Activated naive CD8-positive, alpha-beta T cell treated with anti-CD3 and anti-CD28 coated beads, Interleukin-2, amount 10 ng/mL, durations not matched to agents 7 days and 5 days (primary cell): ENCODE measurements around the gene DNAH3. TPM values are rescaled to one million over a fixed set of nuclear protein-coding genes. Genes with fewer than 3 reads are reported as not detected.

Experiments used
- ATAC-seq: fragments of 150-1000 bp; cut with Tn5 transposase; one replicate; pipeline ENCODE4 v1.10.0; 2021; ENCODE audit warnings: low read depth, moderate library complexity
- POLR2A ChIA-PET: fragments of 350-600 bp; sonication (Branson Sonifier 250); formaldehyde crosslinking; loops from one replicate; lab custom pipeline; 2021; ENCODE audit warnings: antibody characterized with exemption; lab: Charles Lee
- DNase-seq: peaks from one replicate; pipeline ENCODE4 v3.0.0; 2021
- H3K27ac Mint-ChIP-seq: one replicate; pipeline ENCODE4 v1.8.0; 2022; ENCODE audit warnings: mild to moderate bottlenecking, mixed read lengths
- H3K27me3 Mint-ChIP-seq: one replicate; pipeline ENCODE4 v1.8.0; 2022; ENCODE audit warnings: mild to moderate bottlenecking, moderate library complexity, mixed read lengths
- H3K36me3 Mint-ChIP-seq: one replicate; pipeline ENCODE4 v1.8.0; 2021; ENCODE audit warnings: mild to moderate bottlenecking, mixed read lengths
- H3K4me1 Mint-ChIP-seq: one replicate; pipeline ENCODE4 v1.8.0; 2021; ENCODE audit warnings: mixed read lengths
- H3K4me3 Mint-ChIP-seq: one replicate; pipeline ENCODE4 v1.8.0; 2022; ENCODE audit warnings: mild to moderate bottlenecking, moderate library complexity, mixed read lengths
- H3K9me3 Mint-ChIP-seq: one replicate; pipeline ENCODE4 v1.8.0; 2021; ENCODE audit warnings: mixed read lengths
- total RNA-seq, 2 experiments: library from RNA; stranded (reverse); gene quantifications; one replicate each; pipeline ENCODE4 v1.2.3, GENCODE V29; 2021

DNAH3 gene
- total RNA-seq, 2 experiments from 2014 or later: not detected

GRCh38 chr16:20902426-20902825, 248.2 kb downstream of the DNAH3 start:
- Mint-ChIP-seq H3K9me3 (no peaks in the 10 kb centered on the region), H3K27me3 (no peaks in the 10 kb centered on the region), H3K4me1 (peaks cover 64% of the 10 kb centered on the region), H3K27ac (peak overlapping the region; percentile 49), H3K36me3 (peaks cover 48% of the 10 kb centered on the region), H3K4me3 (peak overlapping the region; percentile 95)
- ATAC-seq: no peak
- POLR2A ChIA-PET: interaction anchor here (1.3 to 2.9 kb wide), 4 partner anchors 28 to 96 kb away, joined by 4 to 16 read pairs (median 6); partner anchors contain the start of genes ERI2 and REXO5
- no peak for DNase-seq

DNA sequence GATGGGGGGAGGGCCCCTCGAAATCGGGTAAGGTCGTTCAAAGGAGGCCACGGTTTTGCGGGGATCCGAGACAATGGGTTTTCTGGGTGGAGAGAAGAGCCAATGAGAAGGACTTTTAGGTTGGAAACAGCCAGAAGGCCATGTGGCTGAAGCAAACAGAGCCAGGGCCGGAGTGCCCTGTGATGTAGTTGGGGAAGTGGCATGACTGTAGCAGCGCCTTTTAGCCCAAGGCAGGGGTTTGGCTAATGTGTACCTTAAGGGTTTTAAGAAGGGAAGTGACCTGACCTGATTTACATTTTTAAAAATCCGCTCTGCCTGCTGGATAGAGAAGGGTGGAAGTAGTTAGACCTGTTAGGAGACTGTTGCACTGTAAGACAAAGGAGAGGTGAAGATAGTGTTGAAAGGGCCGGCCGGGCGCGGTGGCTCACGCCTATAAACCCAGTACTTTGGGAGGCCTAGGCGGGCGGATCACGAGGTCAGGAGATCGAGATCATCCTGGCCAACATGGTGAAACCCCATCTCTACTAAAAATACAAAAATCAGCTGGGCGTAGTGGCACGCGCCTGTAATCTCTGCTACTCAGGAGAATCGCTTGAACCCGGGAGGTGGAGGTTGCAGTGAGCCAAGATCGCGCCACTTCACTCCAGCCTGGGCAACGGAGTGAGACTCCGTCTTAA, 249.1 kb downstream of the DNAH3 start:
- ATAC-seq (no peak), DNase-seq (peak; percentile 48)
- peaks cover 48% of the 10 kb centered on the region for H3K36me3 Mint-ChIP-seq
- no peaks in the 10 kb centered on the region for H3K27me3 Mint-ChIP-seq
- peaks cover 72% of the 10 kb centered on the region for H3K4me1 Mint-ChIP-seq
- peak overlapping the region; percentile 95 for H3K4me3 Mint-ChIP-seq
- no peaks in the 10 kb centered on the region for H3K9me3 Mint-ChIP-seq
- POLR2A ChIA-PET: interaction anchor here (1.1 to 3.5 kb wide), 4 partner anchors 9 to 95 kb away, joined by 6 to 51 read pairs (median 20); partner anchors contain the start of genes ERI2 and REXO5
- peak overlapping the region; percentile 99 for H3K27ac Mint-ChIP-seq

DNA sequence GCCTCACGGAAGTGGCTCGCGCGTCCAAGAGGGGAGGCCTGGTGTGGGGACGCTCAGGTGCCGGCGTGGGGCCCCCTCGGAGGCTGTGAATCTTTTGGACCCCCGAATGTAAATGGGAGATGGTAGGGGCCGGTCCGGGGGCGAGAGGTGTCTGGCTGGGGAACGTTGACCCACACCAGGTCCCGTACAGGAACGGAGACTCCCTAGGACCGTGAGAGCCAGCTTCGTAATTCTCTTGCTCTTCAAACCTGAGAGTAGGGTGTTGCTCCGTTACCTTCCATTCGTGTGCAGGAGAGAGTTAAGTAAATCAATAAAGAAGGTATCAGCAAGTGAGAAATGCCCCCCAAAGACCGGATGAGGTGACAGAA, 249.6 kb downstream of the DNAH3 start:
- peak; percentile 1 for ATAC-seq
- no peak for DNase-seq
- H3K36me3 Mint-ChIP-seq: peaks cover 43% of the 10 kb centered on the region
- peak overlapping the region; percentile 95 for H3K4me3 Mint-ChIP-seq
- H3K9me3 Mint-ChIP-seq: no peaks in the 10 kb centered on the region
- peak overlapping the region; percentile 99 for H3K27ac Mint-ChIP-seq
- H3K4me1 Mint-ChIP-seq: peaks cover 74% of the 10 kb centered on the region
- H3K27me3 Mint-ChIP-seq: no peaks in the 10 kb centered on the region
- POLR2A ChIA-PET: interaction anchor here (1.1 to 3.5 kb wide), 10 partner anchors 9 to 146 kb away, joined by 3 to 51 read pairs (median 7); partner anchors contain the start of genes ERI2 and REXO5

- no peaks in the 10 kb centered on the region for H3K27me3 Mint-ChIP-seq
- no peaks in the 10 kb centered on the region for H3K9me3 Mint-ChIP-seq
- POLR2A ChIA-PET: interaction anchor here (1.1 to 3.5 kb wide), 11 partner anchors 10 to 145 kb away, joined by 3 to 51 read pairs (median 6); partner anchors contain the start of genes ERI2 and REXO5
- H3K36me3 Mint-ChIP-seq: peaks cover 43% of the 10 kb centered on the region
- peak within 1 kb of the TSS; percentile 95 for H3K4me3 Mint-ChIP-seq
- peak within 1 kb of the TSS; percentile 99 for H3K27ac Mint-ChIP-seq
- DNase-seq: peak; percentile 87
- peaks cover 72% of the 10 kb centered on the region for H3K4me1 Mint-ChIP-seq
- ATAC-seq: peak; percentile 78
Measured at GRCh38 chr16:20900299-20901067, 250.2 kb downstream of the DNAH3 start, which contains the start of the genes DCUN1D3 and LYRM1. Gene DCUN1D3 (minus strand): TSS chr16:20900358. CDS start chr16:20862538, 37,820 bp downstream. Gene LYRM1 (plus strand): TSS chr16:20900771. CDS start chr16:20915556, 14,785 bp downstream.

DNA sequence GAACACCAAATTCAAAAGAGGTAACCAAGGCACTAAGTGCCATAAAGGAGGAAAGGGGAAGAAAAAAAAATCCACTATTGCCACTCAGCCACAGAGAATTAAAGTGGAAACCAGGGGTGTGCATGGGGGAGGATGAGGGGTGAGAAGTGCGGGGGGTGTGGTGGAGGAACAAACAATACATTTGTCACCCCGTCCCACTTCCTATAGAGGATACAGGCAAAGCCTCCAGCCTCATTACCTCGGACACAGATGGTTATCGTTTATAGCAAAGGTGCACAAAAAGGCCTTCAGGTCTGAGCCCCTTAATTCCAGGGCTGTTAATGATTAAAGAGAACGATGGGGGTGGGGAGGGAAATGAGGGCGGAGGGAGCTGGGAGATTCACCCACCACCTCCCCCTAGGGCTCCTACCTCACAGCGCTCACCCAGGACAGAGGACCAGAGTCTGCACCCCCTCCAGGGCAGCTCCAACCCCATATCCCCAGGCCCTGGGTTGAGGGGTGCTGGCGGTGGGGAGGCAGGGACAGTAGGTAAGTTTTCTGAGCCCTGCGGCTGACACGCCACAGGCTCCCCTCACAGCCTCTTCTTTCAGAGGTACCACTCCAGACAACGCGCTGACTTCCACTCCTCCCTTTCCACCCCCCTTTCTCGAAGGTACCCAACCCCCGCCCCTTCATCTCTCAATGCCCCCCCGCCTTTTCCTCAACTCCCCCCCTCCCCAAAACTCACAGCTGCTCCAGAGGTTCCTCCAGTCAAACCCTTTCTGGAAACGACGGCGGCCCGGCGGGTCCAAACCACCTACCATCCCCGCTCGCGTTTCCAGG, 251.0 kb downstream of the DNAH3 start:
- peak overlapping the region; percentile 99 for H3K27ac Mint-ChIP-seq
- peaks cover 66% of the 10 kb centered on the region for H3K4me1 Mint-ChIP-seq
- no peaks in the 10 kb centered on the region for H3K9me3 Mint-ChIP-seq
- H3K4me3 Mint-ChIP-seq: peak overlapping the region; percentile 95
- ATAC-seq: peak; percentile 13
- no peaks in the 10 kb centered on the region for H3K27me3 Mint-ChIP-seq
- peak; percentile 63 for DNase-seq
- peaks cover 46% of the 10 kb centered on the region for H3K36me3 Mint-ChIP-seq
- POLR2A ChIA-PET: interaction anchor here (1.1 to 3.5 kb wide), 10 partner anchors 11 to 145 kb away, joined by 3 to 51 read pairs (median 6); no protein-coding TSS in a partner anchor

GRCh38 chr16:20899071-20899470, 251.6 kb downstream of the DNAH3 start:
- POLR2A ChIA-PET: interaction anchor here (1.7 to 3.5 kb wide), 3 partner anchors 11 to 24 kb away, joined by 5 to 51 read pairs (median 31); no protein-coding TSS in a partner anchor

DNA sequence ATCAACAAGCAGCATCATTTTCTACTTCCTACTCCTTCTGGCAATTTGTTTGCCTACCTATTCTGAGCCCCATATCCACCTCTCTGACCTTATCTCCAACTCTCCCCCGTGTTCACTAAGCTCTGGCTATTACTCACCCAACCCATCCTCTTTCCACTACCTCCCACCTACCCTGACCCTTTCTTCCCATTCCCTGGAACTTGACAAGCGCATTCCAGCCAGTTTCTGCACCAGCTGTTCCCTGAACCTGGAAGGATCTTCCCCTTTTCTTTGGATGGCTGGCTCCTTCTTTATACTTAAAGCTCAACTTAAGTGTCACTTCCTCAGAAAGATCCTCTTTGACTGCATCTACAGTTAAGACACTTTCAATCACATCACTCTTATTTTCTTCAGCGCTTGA, 252.7 kb downstream of the DNAH3 start:
- DNase-seq (no peak), ATAC-seq (no peak)
- POLR2A ChIA-PET: no interaction called here
- H3K27ac Mint-ChIP-seq: peak overlapping the region; percentile 37
- H3K9me3 Mint-ChIP-seq: no peaks in the 10 kb centered on the region
- peaks cover 49% of the 10 kb centered on the region for H3K4me1 Mint-ChIP-seq
- peak overlapping the region; percentile 29 for H3K4me3 Mint-ChIP-seq
- H3K36me3 Mint-ChIP-seq: peaks cover 38% of the 10 kb centered on the region
- H3K27me3 Mint-ChIP-seq: no peaks in the 10 kb centered on the region

More at GRCh38 chr16:20899071-20899470, 251.6 kb downstream of the DNAH3 start:
- Mint-ChIP-seq H3K36me3 (peaks cover 44% of the 10 kb centered on the region), H3K4me1 (peaks cover 60% of the 10 kb centered on the region), H3K27ac (peak overlapping the region; percentile 99), H3K9me3 (no peaks in the 10 kb centered on the region), H3K27me3 (no peaks in the 10 kb centered on the region), H3K4me3 (peak overlapping the region; percentile 95)
- ATAC-seq (no peak), DNase-seq (no peak)

GRCh38 chr16:20897253-20897897, 253.3 kb downstream of the DNAH3 start:
- H3K36me3 Mint-ChIP-seq: peaks cover 38% of the 10 kb centered on the region
- peaks cover 45% of the 10 kb centered on the region for H3K4me1 Mint-ChIP-seq
- ATAC-seq (no peak), DNase-seq (no peak)
- peak overlapping the region; percentile 29 for H3K4me3 Mint-ChIP-seq
- H3K27ac Mint-ChIP-seq: no peak overlapping the region
- H3K27me3 Mint-ChIP-seq: no peaks in the 10 kb centered on the region
- no peaks in the 10 kb centered on the region for H3K9me3 Mint-ChIP-seq
- POLR2A ChIA-PET: interaction anchor here (0.9 kb wide), 1 partner anchor 50 kb away, joined by 4 read pairs; no protein-coding TSS in a partner anchor

DNA sequence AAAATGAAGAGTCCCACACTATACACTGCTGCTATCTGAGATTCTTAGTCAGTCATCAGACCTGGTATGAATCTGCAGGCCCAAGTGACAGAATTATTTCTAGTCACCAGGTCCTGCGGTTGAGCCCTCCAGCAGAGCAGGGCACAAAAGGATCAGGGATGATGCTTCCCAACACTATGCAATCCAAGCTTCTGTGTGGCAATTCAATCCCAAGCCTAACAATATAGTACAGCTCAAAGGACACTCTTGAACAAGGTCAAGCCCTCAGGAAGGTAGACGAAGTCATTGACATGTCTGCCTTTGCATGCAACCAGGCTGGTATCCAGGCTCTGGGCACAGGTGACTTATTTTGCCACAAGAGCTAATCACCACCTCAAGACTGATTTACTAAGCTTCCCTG, 256.3 kb downstream of the DNAH3 start:
- H3K36me3 Mint-ChIP-seq: peaks cover 40% of the 10 kb centered on the region
- no peak overlapping the region for H3K27ac Mint-ChIP-seq
- no peak for DNase-seq
- no peak for ATAC-seq
- POLR2A ChIA-PET: interaction anchor here (2.0 kb wide), 1 partner anchor 20 kb away, joined by 5 read pairs; no protein-coding TSS in a partner anchor
- no peaks in the 10 kb centered on the region for H3K27me3 Mint-ChIP-seq
- peaks cover 35% of the 10 kb centered on the region for H3K4me1 Mint-ChIP-seq
- H3K4me3 Mint-ChIP-seq: no peak overlapping the region
- no peaks in the 10 kb centered on the region for H3K9me3 Mint-ChIP-seq

GRCh38 chr16:20889625-20890275, 260.9 kb downstream of the DNAH3 start:
- DNase-seq: no peak
- Mint-ChIP-seq H3K9me3 (no peaks in the 10 kb centered on the region), H3K4me3 (no peak overlapping the region), H3K36me3 (peaks cover 36% of the 10 kb centered on the region), H3K27me3 (no peaks in the 10 kb centered on the region), H3K4me1 (peaks cover 13% of the 10 kb centered on the region), H3K27ac (no peak overlapping the region)
- no peak for ATAC-seq
- POLR2A ChIA-PET: interaction anchor here (0.7 kb wide), 1 partner anchor 72 kb away, joined by 3 read pairs; no protein-coding TSS in a partner anchor

DNA sequence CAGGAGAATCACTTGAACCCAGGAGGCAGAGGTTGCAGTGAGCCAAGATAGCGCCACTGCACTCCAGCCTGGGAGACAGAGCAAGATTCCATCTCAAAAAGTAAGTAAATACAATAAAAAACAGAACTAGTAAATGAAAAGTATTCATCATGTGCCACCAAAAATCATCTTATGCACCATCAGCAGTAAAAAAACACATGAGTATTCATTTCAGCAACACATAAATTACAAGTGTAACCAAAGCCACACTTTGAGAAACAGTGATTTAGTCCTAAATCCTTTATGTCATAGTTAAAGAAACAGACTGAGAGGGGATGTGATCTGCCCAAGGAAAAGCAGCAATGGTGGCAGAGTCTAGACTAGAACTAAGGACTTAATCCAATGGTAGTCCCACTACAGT, 263.4 kb downstream of the DNAH3 start:
- H3K4me3 Mint-ChIP-seq: no peak overlapping the region
- H3K4me1 Mint-ChIP-seq: peaks cover 21% of the 10 kb centered on the region
- H3K9me3 Mint-ChIP-seq: no peaks in the 10 kb centered on the region
- DNase-seq (no peak), ATAC-seq (no peak)
- peaks cover 35% of the 10 kb centered on the region for H3K36me3 Mint-ChIP-seq
- H3K27me3 Mint-ChIP-seq: no peaks in the 10 kb centered on the region
- no peak overlapping the region for H3K27ac Mint-ChIP-seq
- POLR2A ChIA-PET: no interaction called here
